ENCODE data around the gene VSTM1. TPM values are rescaled to one million over a fixed set of nuclear protein-coding genes. Genes with fewer than 3 reads are reported as not detected.
A peak's percentile ranks its signal among the peaks of the same experiment; 100 is the strongest.

Gene VSTM1, protein sequence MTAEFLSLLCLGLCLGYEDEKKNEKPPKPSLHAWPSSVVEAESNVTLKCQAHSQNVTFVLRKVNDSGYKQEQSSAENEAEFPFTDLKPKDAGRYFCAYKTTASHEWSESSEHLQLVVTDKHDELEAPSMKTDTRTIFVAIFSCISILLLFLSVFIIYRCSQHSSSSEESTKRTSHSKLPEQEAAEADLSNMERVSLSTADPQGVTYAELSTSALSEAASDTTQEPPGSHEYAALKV
- not detected for total RNA-seq
- not detected for polyA plus RNA-seq

DNA sequence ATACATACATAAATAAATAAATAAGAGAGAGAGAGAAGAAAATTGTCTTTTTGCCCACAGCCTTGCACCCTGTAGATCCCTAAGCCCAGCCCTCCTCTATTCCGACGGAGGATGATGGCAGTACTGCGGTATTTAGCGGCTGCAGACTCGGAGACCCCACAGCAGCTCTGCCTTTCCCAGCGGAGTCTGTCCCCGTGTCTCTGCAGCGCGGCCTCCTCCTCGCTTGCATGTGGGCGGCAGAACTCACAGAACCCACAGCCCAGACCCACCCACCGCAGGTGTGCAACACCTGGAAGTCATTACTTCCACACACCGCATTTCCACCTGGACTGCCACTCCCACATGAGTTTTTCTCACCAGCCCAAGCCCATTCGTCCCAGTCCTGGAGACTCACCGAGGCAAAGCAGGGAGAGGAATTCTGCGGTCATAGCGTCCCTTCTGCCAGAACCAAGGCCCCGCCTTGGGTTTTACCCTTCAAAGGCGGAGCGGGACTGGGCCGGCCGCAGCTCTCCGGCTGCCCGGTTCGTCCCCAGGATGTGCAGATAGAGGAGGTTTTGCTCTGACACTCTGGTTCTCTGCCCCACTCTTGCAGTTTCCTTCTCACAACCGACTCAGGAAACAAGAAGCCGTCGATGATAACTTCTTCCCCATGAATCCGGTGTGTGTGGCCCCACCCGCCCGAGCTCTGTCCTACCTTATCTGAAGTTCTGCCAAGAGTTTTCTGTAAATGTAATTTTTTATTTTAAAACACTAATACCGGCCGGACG is at the start of gene VSTM1:
TSS of gene VSTM1 (minus strand) at position 548 of the 767 bp plus-strand sequence. CDS start at position 428, 120 bp downstream.
- H3K27ac ChIP-seq (ENCODE audit: low read depth, low read length), result no peak within 1 kb of the TSS
- ChIA-PET POLR2A (ENCODE audit: partially characterized antibody) (no interaction called here), CTCF (ENCODE audit: partially characterized antibody) (no interaction called here)
- no peak within 1 kb of the TSS for H3K4me3 Mint-ChIP-seq
- no peak within 1 kb of the TSS for H3K27ac Mint-ChIP-seq
- H3K9me3 Mint-ChIP-seq, result no peaks in the 10 kb centered on the region
- H3K27me3 Mint-ChIP-seq, result peaks cover 13 to 14% of the 10 kb centered on the region in 2 donors
- H3K36me3 ChIP-seq (ENCODE audit: insufficient read depth, low read length), result no peaks in the 10 kb centered on the region
- no peaks in the 10 kb centered on the region for H3K4me1 Mint-ChIP-seq
- no peak for DNase-seq
- H3K9me3 ChIP-seq (ENCODE audit: control insufficient read depth in 1 of 2, low read length in 2 of 2), result no peaks in the 10 kb centered on the region
- H3K4me1 ChIP-seq (ENCODE audit: insufficient read depth, low read length), result no peaks in the 10 kb centered on the region
- H3K36me3 Mint-ChIP-seq, result no peaks in the 10 kb centered on the region
- H3K4me3 ChIP-seq (ENCODE audit: low read length in 2 of 2), result no peak within 1 kb of the TSS
- intact Hi-C loops (cut with micrococcal nuclease), result no loop called here
- no peaks in the 10 kb centered on the region for H3K27me3 ChIP-seq (ENCODE audit: insufficient read depth, low read length)

DNA sequence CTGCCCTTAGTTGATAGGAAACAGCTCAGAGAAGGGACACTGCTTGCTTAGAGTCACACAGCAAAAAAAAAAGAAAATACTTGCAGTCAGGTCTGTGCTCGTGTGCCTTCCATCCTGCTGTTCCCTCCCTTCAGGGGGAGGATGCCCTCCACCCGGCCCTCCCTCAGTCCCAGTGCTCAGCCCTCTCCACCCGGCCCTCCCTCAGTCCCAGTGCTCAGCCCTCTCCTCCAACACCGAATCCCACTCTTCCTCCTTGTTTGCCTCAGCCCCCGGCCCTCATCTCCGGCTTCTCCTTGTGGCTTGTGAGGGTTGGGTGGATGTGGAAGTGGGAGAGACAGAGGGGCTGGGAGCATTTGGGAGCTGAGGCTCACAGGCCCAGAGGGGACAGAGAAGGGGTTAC is 46.0 kb upstream of the VSTM1 start:
- Mint-ChIP-seq H3K4me1 (peaks cover 8 to 24% (median 18%) of the 10 kb centered on the region in 4 donors), H3K27ac (no peak overlapping the region), H3K4me3 (no peak overlapping the region), H3K36me3 (peaks cover 23 to 48% of the 10 kb centered on the region in 2 donors), H3K9me3 (no peaks in the 10 kb centered on the region), H3K27me3 (no peaks in the 10 kb centered on the region)
- H3K4me1 ChIP-seq (ENCODE audit: insufficient read depth, low read length), result peaks cover 10% of the 10 kb centered on the region
- H3K9me3 ChIP-seq (ENCODE audit: control insufficient read depth in 1 of 2, low read length in 2 of 2), result no peaks in the 10 kb centered on the region
- intact Hi-C loops (cut with micrococcal nuclease), result loop anchor here (10.0 kb wide), 2 partner anchors 585 to 1545 kb away; partner anchors contain the start of gene U2AF2
- ChIA-PET POLR2A (ENCODE audit: partially characterized antibody) (interaction anchor here (1.3 kb wide), 1 partner anchor 27 kb away, joined by 4 read pairs; the partner anchor contains the start of gene CNOT3), CTCF (ENCODE audit: partially characterized antibody) (no interaction called here)
- H3K27me3 ChIP-seq (ENCODE audit: insufficient read depth, low read length), result no peaks in the 10 kb centered on the region
- no peak overlapping the region for H3K4me3 ChIP-seq (ENCODE audit: low read length in 2 of 2)
- H3K27ac ChIP-seq (ENCODE audit: low read depth, low read length), result no peak overlapping the region
- peaks cover 43% of the 10 kb centered on the region for H3K36me3 ChIP-seq (ENCODE audit: insufficient read depth, low read length)
- no peak for DNase-seq

DNA sequence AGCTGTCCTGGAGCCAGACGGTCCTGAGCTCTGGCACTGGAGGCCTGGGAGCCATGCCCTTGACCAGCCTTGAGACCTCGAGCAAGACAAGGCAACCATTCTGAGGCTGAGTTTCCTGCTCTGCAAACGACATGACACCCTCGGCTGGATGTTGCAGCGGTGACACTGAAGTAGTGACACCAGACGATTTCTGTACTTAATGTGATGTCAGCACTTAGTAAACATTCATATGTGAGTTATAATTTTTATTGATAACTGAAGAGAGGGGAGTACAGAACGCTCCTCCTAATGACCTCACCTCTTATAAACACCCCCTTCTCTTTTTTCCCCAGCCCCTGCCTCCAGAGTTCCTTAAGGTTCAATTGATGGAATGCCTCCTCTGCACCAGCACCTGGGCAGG is 44.8 kb upstream of the VSTM1 start:
- DNase-seq, result no peak
- no peak overlapping the region for H3K4me3 ChIP-seq (ENCODE audit: low read length in 2 of 2)
- ChIA-PET POLR2A (ENCODE audit: partially characterized antibody) (interaction anchor here (1.3 kb wide), 1 partner anchor 28 kb away, joined by 4 read pairs; the partner anchor contains the start of gene CNOT3), CTCF (ENCODE audit: partially characterized antibody) (no interaction called here)
- H3K36me3 ChIP-seq (ENCODE audit: insufficient read depth, low read length), result peaks cover 43% of the 10 kb centered on the region
- H3K27me3 ChIP-seq (ENCODE audit: insufficient read depth, low read length), result no peaks in the 10 kb centered on the region
- intact Hi-C loops (cut with micrococcal nuclease), result loop anchor here (10.0 kb wide), 1 partner anchor 1546 kb away; the partner anchor contains the start of gene U2AF2
- Mint-ChIP-seq H3K27me3 (no peaks in the 10 kb centered on the region), H3K4me1 (peaks cover 5 to 22% (median 12%) of the 10 kb centered on the region in 4 donors), H3K9me3 (no peaks in the 10 kb centered on the region), H3K4me3 (no peak overlapping the region), H3K27ac (no peak overlapping the region), H3K36me3 (peaks cover 23 to 47% of the 10 kb centered on the region in 2 donors)
- H3K4me1 ChIP-seq (ENCODE audit: insufficient read depth, low read length), result peaks cover 11% of the 10 kb centered on the region
- no peaks in the 10 kb centered on the region for H3K9me3 ChIP-seq (ENCODE audit: control insufficient read depth in 1 of 2, low read length in 2 of 2)
- no peak overlapping the region for H3K27ac ChIP-seq (ENCODE audit: low read depth, low read length)

DNA sequence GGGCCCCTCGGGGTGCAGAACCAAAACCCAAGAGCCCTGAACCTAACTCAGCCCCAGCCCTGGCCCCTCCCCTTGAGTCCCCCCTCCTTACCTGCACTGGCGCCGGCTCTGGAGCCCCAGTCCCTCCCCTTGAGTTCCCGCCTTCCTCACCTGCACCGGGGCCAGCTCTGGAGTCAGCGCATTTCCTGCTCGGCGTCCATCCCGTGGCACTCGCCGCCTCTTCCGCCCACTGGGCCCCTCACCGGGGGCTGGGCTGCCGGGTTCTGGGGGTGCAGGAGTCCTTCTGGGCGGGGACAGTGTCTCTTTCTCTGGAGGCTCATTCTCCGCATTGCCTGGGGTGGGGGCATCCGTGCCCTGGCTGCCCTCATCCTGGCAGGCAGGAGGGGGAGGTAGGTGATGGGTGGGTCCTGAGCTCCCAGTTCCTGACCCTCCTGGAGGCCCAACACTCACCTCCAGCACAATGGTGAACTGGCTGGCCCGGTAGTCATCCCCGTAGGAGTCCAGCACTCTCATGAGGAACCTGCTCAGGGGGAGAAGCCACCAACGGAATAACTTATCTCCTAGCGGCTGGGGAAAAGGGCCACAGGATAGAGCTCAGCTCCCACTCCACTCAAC is 44.3 kb upstream of the VSTM1 start:
- Mint-ChIP-seq H3K27me3 (no peaks in the 10 kb centered on the region), H3K36me3 (peaks cover 23 to 50% of the 10 kb centered on the region in 2 donors), H3K9me3 (no peaks in the 10 kb centered on the region), H3K4me1 (peaks cover 6 to 22% (median 15%) of the 10 kb centered on the region in 4 donors), H3K4me3 (no peak overlapping the region), H3K27ac (no peak overlapping the region)
- DNase-seq, result no peak
- peaks cover 16% of the 10 kb centered on the region for H3K4me1 ChIP-seq (ENCODE audit: insufficient read depth, low read length)
- no peak overlapping the region for H3K27ac ChIP-seq (ENCODE audit: low read depth, low read length)
- no peak overlapping the region for H3K4me3 ChIP-seq (ENCODE audit: low read length in 2 of 2)
- H3K27me3 ChIP-seq (ENCODE audit: insufficient read depth, low read length), result no peaks in the 10 kb centered on the region
- no peaks in the 10 kb centered on the region for H3K9me3 ChIP-seq (ENCODE audit: control insufficient read depth in 1 of 2, low read length in 2 of 2)
- intact Hi-C loops (cut with micrococcal nuclease), result loop anchor here (10.0 kb wide), 1 partner anchor 1547 kb away; the partner anchor contains the start of gene U2AF2
- POLR2A ChIA-PET (ENCODE audit: partially characterized antibody), result interaction anchor here (1.0 kb wide), 2 partner anchors 10 to 29 kb away, joined by 4 to 5 read pairs; partner anchors contain the start of gene CNOT3
- peaks cover 43% of the 10 kb centered on the region for H3K36me3 ChIP-seq (ENCODE audit: insufficient read depth, low read length)
- CTCF ChIA-PET (ENCODE audit: partially characterized antibody), result no interaction called here

DNA sequence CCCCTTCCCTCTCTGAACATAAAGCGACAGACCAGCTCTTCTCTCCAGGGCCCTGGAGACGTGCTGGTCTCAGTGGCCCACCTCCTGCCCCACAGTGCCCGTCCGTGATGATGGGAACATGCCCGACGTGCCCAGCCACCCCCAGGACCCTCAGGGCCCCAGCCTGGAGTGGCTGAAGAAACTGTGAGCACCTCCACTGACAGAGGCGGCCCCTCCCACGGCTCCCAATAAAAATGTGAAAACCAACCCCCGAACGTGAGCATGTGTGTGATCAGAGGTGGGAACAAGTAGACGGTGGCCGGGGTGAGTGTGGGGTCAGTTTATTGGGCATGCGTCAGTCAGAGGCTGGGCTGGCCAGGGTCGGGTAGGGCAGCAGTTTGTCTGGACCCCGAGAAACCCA is 43.0 kb upstream of the VSTM1 start:
- peak overlapping the region in 2 of 7 donors; percentile 41 to 48 for H3K27ac Mint-ChIP-seq
- Histone ChIP-seq H3K4me1 (ENCODE audit: insufficient read depth, low read length) (peaks cover 17% of the 10 kb centered on the region), H3K27ac (ENCODE audit: low read depth, low read length) (no peak overlapping the region), H3K4me3 (ENCODE audit: low read length in 2 of 2) (no peak overlapping the region), H3K9me3 (ENCODE audit: control insufficient read depth in 1 of 2, low read length in 2 of 2) (no peaks in the 10 kb centered on the region), H3K27me3 (ENCODE audit: insufficient read depth, low read length) (no peaks in the 10 kb centered on the region), H3K36me3 (ENCODE audit: insufficient read depth, low read length) (peaks cover 43% of the 10 kb centered on the region)
- ChIA-PET POLR2A (ENCODE audit: partially characterized antibody) (no interaction called here), CTCF (ENCODE audit: partially characterized antibody) (no interaction called here)
- no peaks in the 10 kb centered on the region for H3K9me3 Mint-ChIP-seq
- DNase-seq, result no peak
- no peak overlapping the region for H3K4me3 Mint-ChIP-seq
- intact Hi-C loops (cut with micrococcal nuclease), result loop anchor here (10.0 kb wide), 1 partner anchor 1548 kb away; the partner anchor contains the start of gene U2AF2
- H3K36me3 Mint-ChIP-seq, result peaks cover 23 to 51% of the 10 kb centered on the region in 2 donors
- H3K4me1 Mint-ChIP-seq, result peaks cover 13 to 29% (median 22%) of the 10 kb centered on the region in 4 donors
- H3K27me3 Mint-ChIP-seq, result no peaks in the 10 kb centered on the region

DNA sequence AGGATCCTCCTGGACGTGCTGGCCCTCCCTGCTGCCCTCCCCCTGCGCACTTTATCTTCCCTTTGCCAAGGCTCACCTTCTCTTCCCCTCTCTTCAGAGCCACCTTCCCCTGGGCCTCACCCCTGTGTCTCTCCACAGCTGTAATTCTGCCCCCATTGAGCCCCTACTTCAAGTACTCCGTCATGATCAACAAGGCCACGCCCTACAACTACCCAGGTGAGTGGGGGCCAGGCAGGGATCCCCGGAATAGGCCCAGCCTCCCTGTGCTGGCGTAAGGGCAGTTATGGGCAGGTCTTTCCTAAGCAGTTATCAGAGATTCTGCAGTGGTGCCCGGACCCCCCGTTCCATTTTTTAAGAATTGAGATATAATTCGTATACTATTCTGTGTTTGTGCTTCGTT is 42.1 kb upstream of the VSTM1 start:
- peaks cover 40% of the 10 kb centered on the region for H3K36me3 ChIP-seq (ENCODE audit: insufficient read depth, low read length)
- intact Hi-C loops (cut with micrococcal nuclease), result loop anchor here (10.0 kb wide), 1 partner anchor 1549 kb away; the partner anchor contains the start of gene U2AF2
- H3K4me3 ChIP-seq (ENCODE audit: low read length in 2 of 2), result no peak overlapping the region
- Mint-ChIP-seq H3K4me3 (peak overlapping the region in 2 of 8 donors; percentile 20 to 49), H3K4me1 (peaks cover 14 to 29% (median 22%) of the 10 kb centered on the region in 4 donors), H3K9me3 (no peaks in the 10 kb centered on the region), H3K36me3 (peaks cover 21 to 48% of the 10 kb centered on the region in 2 donors), H3K27ac (peak overlapping the region in 1 of 7 donors; percentile 47), H3K27me3 (no peaks in the 10 kb centered on the region)
- no peak overlapping the region for H3K27ac ChIP-seq (ENCODE audit: low read depth, low read length)
- peaks cover 17% of the 10 kb centered on the region for H3K4me1 ChIP-seq (ENCODE audit: insufficient read depth, low read length)
- DNase-seq, result no peak
- no peaks in the 10 kb centered on the region for H3K27me3 ChIP-seq (ENCODE audit: insufficient read depth, low read length)
- POLR2A ChIA-PET (ENCODE audit: partially characterized antibody), result interaction anchor here (4.8 kb wide), 1 partner anchor 10 kb away, joined by 78 read pairs; the partner anchor contains the start of genes PRPF31 and TFPT
- CTCF ChIA-PET (ENCODE audit: partially characterized antibody), result no interaction called here
- no peaks in the 10 kb centered on the region for H3K9me3 ChIP-seq (ENCODE audit: control insufficient read depth in 1 of 2, low read length in 2 of 2)

All from CD4-positive, alpha-beta memory T cell (primary cell).